PC-9 (cell line): ENCODE measurements around the gene HSPB8.

Experiments used
- CTCF ChIP-seq: fragments of 200-600 bp; sonication (generic); conservative IDR thresholded peaks from 2 replicates; pipeline ENCODE4 v1.6.1; 2017; ENCODE audit warnings: mixed run types, antibody characterized with exemption, mild to moderate bottlenecking, moderate library complexity
- EZH2 ChIP-seq: fragments of 200-600 bp; sonication (generic); IDR thresholded peaks from 2 replicates; pipeline ENCODE4 v1.8.0; 2017; ENCODE audit warnings: antibody characterized with exemption, low read depth

GRCh38 chr12:119178544-119179334, at the start of gene HSPB8:
- no peak for TF ChIP-seq EZH2
- no peak for TF ChIP-seq CTCF
